HG03565 (cell line): ENCODE measurements around the gene SLC19A1.

Source experiments
- ATAC-seq: cut with Tn5 transposase; IDR thresholded peaks from one replicate; pipeline ENCODE4 v1.9.1; 2021; ENCODE audit warnings: mild to moderate bottlenecking, moderate library complexity; ENCODE audit not compliant: unreplicated experiment

SLC19A1 gene

GRCh38 chr21:45558044-45558721, 15.9 kb upstream of the SLC19A1 start:
- ATAC-seq: no peak

- ATAC-seq: no peak
These were observed 15.4 kb upstream of the SLC19A1 start for GRCh38 chr21:45557616-45558043.

- ATAC-seq: no peak
These were observed 14.7 kb upstream of the SLC19A1 start for GRCh38 chr21:45556645-45557615.

GRCh38 chr21:45556302-45556644, 14.0 kb upstream of the SLC19A1 start:
- ATAC-seq: no peak

- no peak for ATAC-seq
These were observed 13.5 kb upstream of the SLC19A1 start for GRCh38 chr21:45555557-45556301.

GRCh38 chr21:45555251-45555556, 13.0 kb upstream of the SLC19A1 start:
- ATAC-seq: no peak

- no peak for ATAC-seq
These were observed 12.4 kb upstream of the SLC19A1 start for GRCh38 chr21:45554477-45555175.

GRCh38 chr21:45552696-45553391, 10.6 kb upstream of the SLC19A1 start:
- ATAC-seq: no peak

- ATAC-seq: no peak
These were observed 9.8 kb upstream of the SLC19A1 start for GRCh38 chr21:45551783-45552695.

- no peak for ATAC-seq
These were observed 9.1 kb upstream of the SLC19A1 start for GRCh38 chr21:45551316-45551715.

- no peak for ATAC-seq
These were observed 8.4 kb upstream of the SLC19A1 start for GRCh38 chr21:45550522-45551210.

- no peak for ATAC-seq
These were observed 7.6 kb upstream of the SLC19A1 start for GRCh38 chr21:45549626-45550463.

- ATAC-seq: no peak
These were observed 6.7 kb upstream of the SLC19A1 start for GRCh38 chr21:45548711-45549491.

GRCh38 chr21:45547545-45547900, 5.3 kb upstream of the SLC19A1 start:
- no peak for ATAC-seq

GRCh38 chr21:45546636-45547544, 4.7 kb upstream of the SLC19A1 start:
- ATAC-seq: no peak
